DMS153 (cell line): ENCODE measurements around the gene XK.
"Not testable (repeated sequence)": the region's sequence is repeated elsewhere in the genome, so short reads cannot be mapped to it uniquely, and the experiment has no call there.

Experiments used
- DNase-seq: peaks from one replicate; lab custom pipeline; 2025; lab: John Stamatoyannopoulos, UW

XK gene

GRCh38 chrX:37754516-37754915 is 68.9 kb downstream of the XK start:
- DNase-seq: no peak

GRCh38 chrX:37755025-37755424 is 69.4 kb downstream of the XK start:
- no peak for DNase-seq

DNA sequence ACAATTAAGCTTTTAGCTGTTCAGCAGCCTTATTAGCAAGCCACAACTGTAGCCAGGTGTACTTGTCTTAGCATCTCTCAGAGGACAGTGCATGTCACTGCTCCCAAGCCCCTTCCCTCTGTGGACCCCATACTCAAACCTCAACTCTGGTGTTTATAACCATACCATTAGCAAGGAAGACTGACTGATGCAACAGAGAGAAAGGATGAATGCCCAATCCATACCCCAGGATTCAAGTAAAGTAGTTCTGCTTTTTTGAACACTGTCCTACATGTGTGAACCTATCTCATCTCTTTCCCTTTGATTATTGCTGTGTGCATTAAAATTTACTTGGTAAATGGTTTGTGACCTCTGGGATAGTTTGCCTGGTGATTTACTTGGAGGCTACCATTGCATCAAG is 71.5 kb downstream of the XK start:
- DNase-seq: no peak

DNA sequence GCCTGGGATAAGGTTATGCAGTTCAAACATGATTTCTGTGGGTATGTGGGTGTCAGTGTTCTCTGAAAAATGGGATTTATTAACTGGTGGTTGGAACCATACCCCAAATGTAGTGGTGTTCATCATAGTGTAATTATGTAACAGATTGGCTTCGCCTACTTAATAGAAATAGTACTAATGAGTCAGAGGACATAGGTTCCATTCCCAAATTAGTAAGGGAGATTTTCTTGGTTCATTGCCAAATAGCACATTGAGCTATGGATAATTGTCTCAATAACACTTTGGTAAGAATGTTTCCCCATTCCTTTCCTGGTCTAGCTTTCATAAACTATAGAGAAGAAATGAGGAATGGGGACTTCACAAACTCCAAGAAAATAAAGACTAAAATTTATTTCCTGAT is 73.8 kb downstream of the XK start:
- DNase-seq: no peak

- DNase-seq: peak; percentile 21
Measured at GRCh38 chrX:37759878-37760418, 74.4 kb downstream of the XK start.

GRCh38 chrX:37763400-37763799 is 77.8 kb downstream of the XK start:
- DNase-seq: no peak

- DNase-seq: no peak
Measured at GRCh38 chrX:37765507-37765906, 79.9 kb downstream of the XK start.

- DNase-seq: no peak
Measured at GRCh38 chrX:37767430-37767829, 81.8 kb downstream of the XK start.

DNA sequence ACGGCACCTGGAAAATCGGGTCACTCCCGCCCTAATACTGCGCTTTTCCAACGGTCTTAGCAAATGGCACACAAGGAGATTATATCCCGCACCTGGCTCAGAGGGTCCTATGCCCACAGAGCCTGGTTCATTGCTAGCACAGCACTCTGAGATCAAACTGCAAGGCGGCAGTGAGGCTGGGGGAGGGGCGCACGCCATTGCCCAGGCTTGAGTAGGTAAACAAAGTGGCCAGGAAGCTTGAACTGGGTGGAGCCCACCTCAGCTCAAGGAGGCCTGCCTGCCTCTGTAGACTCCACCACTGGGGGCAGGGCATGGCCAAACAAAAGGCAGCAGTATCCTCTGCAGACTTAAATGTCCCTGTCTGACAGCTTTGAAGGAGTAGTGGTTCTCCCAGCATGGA is 83.3 kb downstream of the XK start:
- DNase-seq: not testable (repeated sequence)

GRCh38 chrX:37776283-37776986 is 90.8 kb downstream of the XK start:
- no peak for DNase-seq

- no peak for DNase-seq
Measured at GRCh38 chrX:37776987-37777325, 91.4 kb downstream of the XK start.

GRCh38 chrX:37779857-37780256 is 94.3 kb downstream of the XK start, which contains the start of gene CYBB:
Gene CYBB (plus strand): TSS chrX:37780059. CDS start chrX:37780078, 19 bp downstream.
- DNase-seq: no peak

DNA sequence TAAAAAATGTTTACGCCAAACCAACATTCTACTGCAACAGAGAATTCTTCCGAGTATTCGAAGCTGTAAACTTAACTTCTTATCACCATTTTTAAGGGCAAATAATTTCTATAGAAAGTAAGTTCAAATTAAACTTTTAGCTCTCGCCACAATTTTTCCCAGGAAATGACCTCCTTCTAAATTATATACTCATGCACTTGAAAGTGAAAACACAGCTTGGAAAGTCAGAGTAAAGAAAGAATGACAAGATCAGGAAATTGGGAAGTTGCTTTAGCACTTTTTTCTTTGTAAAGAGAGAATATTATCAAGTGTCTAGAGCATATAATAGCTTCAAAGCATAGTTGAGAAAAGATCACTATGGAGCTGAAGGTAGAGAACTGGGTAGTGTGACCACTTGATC is 95.5 kb downstream of the XK start:
- no peak for DNase-seq
